SH-SY5Y (cell line): ENCODE data around the gene GGA2.

Source experiments
- GATA2 ChIP-seq: IDR thresholded peaks from 2 replicates; pipeline ENCODE4 v1.6.1; 2011; ENCODE audit warnings: mild to moderate bottlenecking, low read depth, low read length
- GATA3 ChIP-seq: IDR thresholded peaks from 2 replicates; pipeline ENCODE4 v1.6.1; 2011; ENCODE audit warnings: low read depth, mild to moderate bottlenecking, low read length, moderate library complexity

GGA2 gene

DNA sequence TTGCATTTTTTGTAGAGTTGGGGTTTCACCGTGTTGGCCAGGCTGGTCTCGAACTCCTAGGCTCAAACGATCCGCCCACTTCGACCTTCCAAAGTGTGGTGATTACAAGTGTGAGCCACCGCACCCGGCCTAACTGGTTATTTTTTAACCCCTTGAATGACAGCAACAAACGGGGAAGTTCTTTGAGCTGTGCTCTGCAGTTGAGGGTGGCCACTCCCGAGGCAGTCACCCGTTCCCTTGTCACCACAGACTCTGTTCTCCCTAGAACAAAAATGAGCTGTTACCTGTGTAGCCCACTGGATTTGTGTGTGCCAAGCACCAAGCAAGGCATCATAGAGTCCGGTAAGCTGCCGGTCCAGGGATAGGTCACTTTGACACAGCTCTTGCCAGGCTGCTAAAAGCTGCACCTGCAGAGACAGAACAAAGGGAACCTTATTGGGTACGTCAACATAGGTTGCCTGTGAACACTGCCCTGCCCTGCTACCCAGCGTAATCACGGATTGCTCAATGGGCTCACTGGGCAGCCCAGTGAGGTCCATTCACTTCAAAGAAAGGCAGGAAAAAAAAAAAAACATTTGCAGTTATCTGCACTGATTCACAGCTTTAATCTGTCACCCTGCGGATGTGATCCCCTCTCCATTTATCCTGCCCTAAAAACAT lies 76.9 kb downstream of the GGA2 start:
- no peak for TF ChIP-seq GATA3
- TF ChIP-seq GATA2 = no peak

DNA sequence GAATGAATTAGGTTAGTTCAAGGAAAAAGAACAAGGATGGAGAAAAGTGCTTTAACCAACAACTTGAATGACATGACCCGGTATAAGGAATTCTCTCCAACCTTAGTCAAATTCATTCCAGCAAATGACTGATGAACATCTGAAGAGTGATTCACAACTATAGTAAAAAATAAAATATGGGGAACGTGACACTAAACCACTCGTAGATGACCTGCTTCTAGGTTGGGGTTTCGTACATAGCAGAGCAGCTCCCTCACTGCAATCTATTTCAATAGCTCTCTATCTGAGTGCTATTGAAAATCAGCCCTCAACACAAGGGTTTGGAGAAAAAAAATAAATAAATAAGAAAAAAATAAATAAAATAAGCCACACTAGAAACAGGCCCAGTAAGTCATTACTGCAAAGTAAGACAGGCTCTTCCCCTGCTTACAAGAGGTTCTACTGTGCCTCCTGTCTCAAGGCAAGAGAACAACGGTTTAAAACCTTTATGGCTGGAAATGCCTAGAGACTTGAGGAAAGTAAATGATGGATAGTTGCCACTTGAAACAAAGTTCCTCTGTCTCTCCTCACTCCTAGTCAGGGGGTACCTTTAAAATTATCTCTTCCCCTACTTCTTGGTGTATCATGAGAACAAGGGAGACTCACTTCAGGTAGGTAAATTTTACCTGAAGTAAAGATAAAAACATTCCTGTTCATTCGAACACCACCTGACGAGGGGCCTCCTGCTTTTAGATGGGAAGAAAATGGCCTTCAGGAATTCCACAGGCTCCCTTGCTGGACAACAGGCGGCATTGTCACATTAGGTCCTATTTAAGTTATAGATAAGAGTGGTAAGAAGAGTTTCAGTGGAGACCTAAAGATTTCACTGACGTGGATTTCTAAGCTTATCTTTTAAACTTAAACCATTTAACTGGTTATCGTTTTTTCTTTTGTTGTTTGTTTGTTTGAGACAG lies 77.8 kb downstream of the GGA2 start:
- TF ChIP-seq GATA3 (no peak), GATA2 (no peak)

- TF ChIP-seq GATA3 (no peak), GATA2 (no peak)
These were observed 81.9 kb downstream of the GGA2 start for GRCh38 chr16:23428351-23428750.

- TF ChIP-seq GATA3 (no peak), GATA2 (no peak)
These were observed 85.9 kb downstream of the GGA2 start for GRCh38 chr16:23424292-23424958.

DNA sequence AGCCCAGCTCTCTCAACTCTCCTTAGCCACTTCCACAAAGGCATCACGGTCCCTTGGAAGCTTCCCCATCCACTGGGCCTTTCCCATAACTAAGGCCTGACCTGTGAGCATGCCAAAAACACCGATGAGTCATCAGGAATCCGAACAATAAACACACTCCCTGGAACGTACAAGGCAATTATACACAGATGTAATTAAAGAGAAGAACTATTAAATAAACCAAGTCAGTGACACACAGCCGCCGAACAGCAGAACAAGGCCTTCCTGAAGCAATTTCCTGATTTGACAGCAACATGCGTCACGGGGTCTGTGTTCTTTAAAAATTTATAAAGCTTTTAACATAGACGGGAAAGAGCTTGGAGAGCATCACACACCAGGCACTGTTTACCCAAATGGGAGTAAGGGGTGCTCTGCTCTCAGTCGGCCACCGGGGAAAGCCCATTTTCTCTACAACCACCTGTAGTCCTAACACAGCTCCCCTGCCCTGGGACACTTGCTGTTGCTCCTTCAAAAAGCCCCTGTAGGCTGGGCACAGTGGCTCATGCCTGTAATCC lies 86.7 kb downstream of the GGA2 start:
- TF ChIP-seq GATA3 (no peak), GATA2 (no peak)

DNA sequence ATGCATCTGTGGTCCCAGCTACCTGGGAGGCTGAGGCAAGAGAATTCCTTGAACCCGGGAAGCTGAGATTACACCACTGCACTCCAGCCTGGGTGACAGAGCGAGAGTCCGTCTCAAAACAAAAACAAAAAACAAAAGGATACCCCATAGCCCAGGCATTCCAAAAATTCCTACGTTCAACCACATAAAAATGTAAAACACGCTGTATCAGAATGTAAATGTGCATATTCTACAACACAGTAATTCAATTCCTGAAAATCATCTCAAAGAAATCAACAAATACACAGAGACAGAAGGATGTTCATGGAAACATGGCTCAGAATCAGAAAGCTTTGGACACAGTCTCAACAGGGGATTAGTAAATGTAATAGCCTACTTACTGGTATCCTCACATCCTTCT lies 90.3 kb downstream of the GGA2 start:
- TF ChIP-seq GATA2 (no peak), GATA3 (no peak)

- TF ChIP-seq GATA3 = no peak
- no peak for TF ChIP-seq GATA2
These were observed 93.5 kb downstream of the GGA2 start for GRCh38 chr16:23416816-23417215.

DNA sequence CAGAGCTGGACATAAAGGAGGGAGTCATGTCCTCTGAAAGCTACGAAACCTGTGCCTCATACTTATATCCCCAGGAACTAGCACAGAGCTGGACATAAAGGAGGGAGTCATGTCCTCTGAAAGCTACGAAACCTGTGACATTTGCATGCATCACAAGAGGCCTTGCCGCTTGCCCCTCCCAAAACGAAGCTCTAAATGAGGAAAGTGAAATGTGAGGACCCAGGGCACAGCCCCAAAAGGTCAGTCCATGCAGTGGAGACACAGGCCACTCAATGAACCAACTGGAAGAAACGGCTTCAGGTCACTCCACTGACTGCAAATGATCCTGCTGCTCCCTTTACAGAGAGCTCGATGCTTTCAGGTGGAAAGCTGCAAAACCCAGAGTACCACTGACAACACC lies 95.6 kb downstream of the GGA2 start:
- no peak for TF ChIP-seq GATA3
- no peak for TF ChIP-seq GATA2
